Hematopoietic multipotent progenitor cell treated with erythropoietin and hydrocortisone succinate and interleukin-3 and kit ligand, for 15 days (in vitro differentiated cells): Measurements from ENCODE around the gene PAPSS2.
"Not testable (repeated sequence)": the region's sequence is repeated elsewhere in the genome, so short reads cannot be mapped to it uniquely, and the experiment has no call there.

Experiments
- DNase-seq: peaks from one replicate; pipeline ENCODE4 v3.0.0-alpha.2; 2015; ENCODE audit warnings: low spot score

Gene PAPSS2

GRCh38 chr10:87659571-87660483 lies at the start of gene PAPSS2:
Gene PAPSS2, plus strand, starts transcription at chr10:87659878. Its CDS starts 104 bp downstream, at chr10:87659982.
- no peak for DNase-seq

GRCh38 chr10:87611341-87611740 lies 48.3 kb upstream of the PAPSS2 start:
- not testable (repeated sequence) for DNase-seq

GRCh38 chr10:87612115-87612514 lies 47.6 kb upstream of the PAPSS2 start:
- DNase-seq: no peak

- no peak for DNase-seq
Measured at GRCh38 chr10:87613751-87614150, 45.9 kb upstream of the PAPSS2 start.

GRCh38 chr10:87615856-87616255 lies 43.8 kb upstream of the PAPSS2 start:
- no peak for DNase-seq

GRCh38 chr10:87617503-87617902 lies 42.2 kb upstream of the PAPSS2 start:
- DNase-seq: no peak

GRCh38 chr10:87618566-87619423 lies 40.9 kb upstream of the PAPSS2 start:
- DNase-seq: no peak

GRCh38 chr10:87619705-87620104 lies 40.0 kb upstream of the PAPSS2 start:
- DNase-seq: no peak

- DNase-seq: not testable (repeated sequence)
Measured at GRCh38 chr10:87621440-87621839, 38.2 kb upstream of the PAPSS2 start.

GRCh38 chr10:87622314-87623004 lies 37.2 kb upstream of the PAPSS2 start:
- no peak for DNase-seq

GRCh38 chr10:87623191-87623590 lies 36.5 kb upstream of the PAPSS2 start:
- no peak for DNase-seq

- DNase-seq: no peak
Measured at GRCh38 chr10:87625661-87626060, 34.0 kb upstream of the PAPSS2 start.

- DNase-seq: no peak
Measured at GRCh38 chr10:87626422-87626892, 33.2 kb upstream of the PAPSS2 start.

GRCh38 chr10:87630171-87630570 lies 29.5 kb upstream of the PAPSS2 start:
- DNase-seq: no peak

GRCh38 chr10:87632454-87632853 lies 27.2 kb upstream of the PAPSS2 start:
- DNase-seq: no peak

GRCh38 chr10:87634311-87634710 lies 25.4 kb upstream of the PAPSS2 start:
- DNase-seq: no peak

- DNase-seq: no peak
Measured at GRCh38 chr10:87635498-87636312, 24.0 kb upstream of the PAPSS2 start.

- no peak for DNase-seq
Measured at GRCh38 chr10:87636313-87636915, 23.3 kb upstream of the PAPSS2 start.

GRCh38 chr10:87639493-87639892 lies 20.2 kb upstream of the PAPSS2 start:
- DNase-seq: no peak

- DNase-seq: no peak
Measured at GRCh38 chr10:87640043-87640442, 19.6 kb upstream of the PAPSS2 start.

GRCh38 chr10:87642486-87642885 lies 17.2 kb upstream of the PAPSS2 start:
- no peak for DNase-seq
